Left ventricle myocardium inferior (tissue), 1 donor: ENCODE data around the gene XG. TPM values are rescaled to one million over a fixed set of nuclear protein-coding genes. Genes with fewer than 3 reads are reported as not detected.
A peak's percentile ranks its signal among the peaks of the same experiment; 100 is the strongest.
"Not testable (repeated sequence)": the region's sequence is repeated elsewhere in the genome, so short reads cannot be mapped to it uniquely, and the experiment has no call there.

ENCODE experiments used
- DNase-seq: peaks from one replicate; pipeline ENCODE4 v3.0.0-alpha.2; 2020
- H3K27ac ChIP-seq: fragments of 200-600 bp; replicated peaks from 2 replicates; pipeline ENCODE4 v1.8.0; 2021
- H3K27me3 ChIP-seq: fragments of 200-600 bp; 2 replicates; pipeline ENCODE4 v1.8.0; 2021; ENCODE audit warnings: low read depth
- H3K36me3 ChIP-seq: fragments of 200-600 bp; 2 replicates; pipeline ENCODE4 v1.8.0; 2021
- H3K4me1 ChIP-seq: fragments of 200-600 bp; 2 replicates; pipeline ENCODE4 v1.8.0; 2021
- H3K4me3 ChIP-seq: fragments of 200-600 bp; 2 replicates; pipeline ENCODE4 v1.8.0; 2021; ENCODE audit warnings: mild to moderate bottlenecking, moderate library complexity
- H3K9me3 ChIP-seq: fragments of 200-600 bp; replicated peaks from 2 replicates; pipeline ENCODE4 v1.8.0; 2021
- intact Hi-C: fragments of 100-400 bp; cut with micrococcal nuclease; formaldehyde crosslinking; loops from one replicate; pipeline ENCODE4 v1.11.0; 2022
- long read RNA-seq: library from polyadenylated mRNA; unstranded; transcript quantifications from one replicate; pipeline ENCODE4 v2.0.0, GENCODE V29; 2021
- total RNA-seq: library from RNA; stranded (reverse); fragmentation: NEBNext Ultra II Directional; extraction: Animal tissue kit (Norgen Biotek cat#: 25700); gene quantifications from one replicate; pipeline ENCODE4 v1.2.1, GENCODE V29; 2021
- TF ChIP-seq, protein P1 (sequence below): fragments of 200-600 bp; IDR thresholded peaks from 2 replicates; pipeline ENCODE4 v1.8.0; 2021; ENCODE audit warnings: antibody characterized with exemption, mild to moderate bottlenecking, borderline replicate concordance
- donor health status: DM: no; HTN: yes; CAD: no; lungs with severe emphysema.

The XG gene, protein sequence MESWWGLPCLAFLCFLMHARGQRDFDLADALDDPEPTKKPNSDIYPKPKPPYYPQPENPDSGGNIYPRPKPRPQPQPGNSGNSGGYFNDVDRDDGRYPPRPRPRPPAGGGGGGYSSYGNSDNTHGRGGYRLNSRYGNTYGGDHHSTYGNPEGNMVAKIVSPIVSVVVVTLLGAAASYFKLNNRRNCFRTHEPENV
- total RNA-seq = 0.63 TPM
- long read RNA-seq, partial matches to known transcripts = 0 of 2 reads
- long read RNA-seq, other reads (novel, unspliced or antisense) = 0 of 2 reads

DNA sequence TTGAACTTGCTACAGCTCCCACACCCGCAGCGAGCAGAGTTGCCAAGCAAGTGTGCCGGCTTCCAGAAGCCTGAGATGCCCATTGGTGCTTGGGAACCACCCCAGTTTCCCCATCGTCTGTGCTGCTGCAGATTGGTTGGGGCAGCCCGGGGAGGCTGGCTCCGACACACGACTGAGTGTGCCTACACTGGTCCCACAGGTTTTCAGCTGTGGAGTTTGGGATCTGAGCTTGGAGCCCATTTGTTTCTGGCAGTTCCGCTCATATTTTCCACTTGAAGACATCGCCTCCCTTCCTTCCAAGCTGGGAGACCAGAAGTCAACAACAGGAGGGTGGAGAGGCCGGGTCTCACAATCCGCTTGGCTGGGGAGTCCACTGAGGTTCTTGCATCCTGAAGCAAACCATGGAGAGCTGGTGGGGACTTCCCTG, at the start of gene XG:
Gene XG (plus strand): TSS at position 167 of the 427 bp plus-strand sequence. CDS start 235 bp downstream, at position 402.
- H3K4me1 ChIP-seq, H3K27ac ChIP-seq, DNase-seq, H3K9me3 ChIP-seq, H3K4me3 ChIP-seq, H3K27me3 ChIP-seq, H3K36me3 ChIP-seq, intact Hi-C loops: not testable (repeated sequence)

DNA sequence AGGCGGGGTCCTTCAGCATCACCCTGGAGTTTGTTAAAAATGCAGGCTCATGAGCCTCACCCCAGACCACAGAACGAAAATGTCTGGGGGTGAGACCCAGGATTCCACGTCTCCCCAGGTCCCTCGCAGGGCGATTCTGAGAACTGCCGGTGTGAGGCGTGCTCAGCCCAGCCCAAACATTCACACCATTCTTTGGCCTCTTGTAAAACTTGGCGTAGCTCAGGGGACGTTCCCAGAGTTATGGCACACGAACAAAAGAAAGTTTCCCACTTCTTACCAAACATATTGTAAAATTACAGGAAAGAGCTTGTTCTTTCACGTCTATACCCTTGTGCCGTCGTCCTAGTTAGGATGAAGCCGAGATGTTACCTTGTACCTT, 47.9 kb upstream of the XG start:
- Histone ChIP-seq H3K4me1 (peaks cover 99% of the 10 kb centered on the region), H3K4me3 (peak overlapping the region; percentile 2), H3K9me3 (no peaks in the 10 kb centered on the region), H3K27me3 (no peaks in the 10 kb centered on the region), H3K27ac (peak overlapping the region; percentile 91), H3K36me3 (no peaks in the 10 kb centered on the region)
- TF ChIP-seq, protein P1, sequence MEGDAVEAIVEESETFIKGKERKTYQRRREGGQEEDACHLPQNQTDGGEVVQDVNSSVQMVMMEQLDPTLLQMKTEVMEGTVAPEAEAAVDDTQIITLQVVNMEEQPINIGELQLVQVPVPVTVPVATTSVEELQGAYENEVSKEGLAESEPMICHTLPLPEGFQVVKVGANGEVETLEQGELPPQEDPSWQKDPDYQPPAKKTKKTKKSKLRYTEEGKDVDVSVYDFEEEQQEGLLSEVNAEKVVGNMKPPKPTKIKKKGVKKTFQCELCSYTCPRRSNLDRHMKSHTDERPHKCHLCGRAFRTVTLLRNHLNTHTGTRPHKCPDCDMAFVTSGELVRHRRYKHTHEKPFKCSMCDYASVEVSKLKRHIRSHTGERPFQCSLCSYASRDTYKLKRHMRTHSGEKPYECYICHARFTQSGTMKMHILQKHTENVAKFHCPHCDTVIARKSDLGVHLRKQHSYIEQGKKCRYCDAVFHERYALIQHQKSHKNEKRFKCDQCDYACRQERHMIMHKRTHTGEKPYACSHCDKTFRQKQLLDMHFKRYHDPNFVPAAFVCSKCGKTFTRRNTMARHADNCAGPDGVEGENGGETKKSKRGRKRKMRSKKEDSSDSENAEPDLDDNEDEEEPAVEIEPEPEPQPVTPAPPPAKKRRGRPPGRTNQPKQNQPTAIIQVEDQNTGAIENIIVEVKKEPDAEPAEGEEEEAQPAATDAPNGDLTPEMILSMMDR = peak; percentile 60
- peak; percentile 47 for DNase-seq
- intact Hi-C loops = no loop called here

DNA sequence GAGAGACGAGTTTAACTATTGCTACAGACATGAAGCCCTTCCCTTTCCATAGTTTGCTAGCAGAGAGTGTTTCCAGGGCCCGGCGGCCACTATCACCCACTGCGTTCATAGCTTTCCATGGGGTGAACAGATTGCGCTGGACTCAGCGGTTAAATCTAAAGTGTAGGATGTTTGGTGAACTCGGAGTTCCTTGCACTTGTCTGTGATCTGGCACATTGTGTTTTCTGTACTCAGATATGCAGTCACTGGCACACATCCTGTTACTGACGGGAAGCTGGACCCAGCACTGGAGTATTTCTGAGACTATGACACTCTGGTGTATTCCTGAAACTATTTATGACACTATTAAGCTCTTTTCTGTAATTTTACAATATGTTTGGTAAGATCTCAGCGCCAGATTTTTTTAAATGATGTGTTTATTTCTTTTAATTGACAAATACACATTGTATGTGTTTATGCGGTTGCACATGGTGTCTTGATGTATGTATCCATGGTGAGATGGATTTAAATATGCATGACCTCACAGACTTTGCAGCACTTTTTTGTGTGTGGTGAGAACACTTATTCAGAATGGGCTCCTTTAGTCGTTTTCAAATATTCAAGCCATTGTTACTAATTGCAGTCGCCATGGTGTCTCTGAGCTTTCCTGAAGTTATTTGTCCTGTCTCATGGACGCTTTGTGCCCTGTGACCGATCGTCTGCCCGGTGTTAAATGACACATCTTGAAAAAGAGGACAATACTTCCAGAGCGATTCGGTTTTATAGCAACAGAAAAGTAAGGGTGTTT, 46.6 kb upstream of the XG start:
- peaks cover 99% of the 10 kb centered on the region for H3K4me1 ChIP-seq
- H3K27me3 ChIP-seq = no peaks in the 10 kb centered on the region
- peak overlapping the region; percentile 91 for H3K27ac ChIP-seq
- peak overlapping the region; percentile 14 for H3K4me3 ChIP-seq
- TF ChIP-seq, protein P1 = no peak
- H3K36me3 ChIP-seq = no peaks in the 10 kb centered on the region
- intact Hi-C loops = no loop called here
- H3K9me3 ChIP-seq = no peaks in the 10 kb centered on the region
- peak; percentile 61 for DNase-seq

DNA sequence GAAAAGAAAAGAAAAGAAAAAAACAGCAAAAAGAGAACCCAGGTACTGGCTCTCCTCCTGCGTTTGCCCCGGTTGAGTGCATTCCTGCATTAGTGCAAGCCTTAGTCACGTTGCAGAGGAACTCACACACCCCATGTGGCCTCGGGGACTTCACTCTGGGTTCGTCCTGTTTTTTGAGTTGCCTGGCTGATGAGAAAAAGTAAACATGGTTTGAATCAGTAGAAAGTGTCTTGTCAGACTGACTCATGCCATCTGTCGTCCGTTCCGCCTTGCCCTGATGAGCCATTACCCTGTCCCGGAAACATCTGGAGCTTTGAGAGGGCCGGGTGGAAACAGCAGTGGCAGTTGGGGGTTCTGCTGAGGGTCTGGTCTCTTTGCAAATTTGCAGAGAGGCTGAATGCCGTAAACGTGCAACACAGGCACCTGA, 44.5 kb upstream of the XG start:
- H3K9me3 ChIP-seq = no peaks in the 10 kb centered on the region
- TF ChIP-seq, protein P1 = no peak
- H3K27ac ChIP-seq = peak overlapping the region; percentile 91
- peak overlapping the region; percentile 8 for H3K4me3 ChIP-seq
- intact Hi-C loops = no loop called here
- peaks cover 93% of the 10 kb centered on the region for H3K4me1 ChIP-seq
- no peaks in the 10 kb centered on the region for H3K27me3 ChIP-seq
- peak; percentile 42 for DNase-seq
- peaks cover 11% of the 10 kb centered on the region for H3K36me3 ChIP-seq

DNA sequence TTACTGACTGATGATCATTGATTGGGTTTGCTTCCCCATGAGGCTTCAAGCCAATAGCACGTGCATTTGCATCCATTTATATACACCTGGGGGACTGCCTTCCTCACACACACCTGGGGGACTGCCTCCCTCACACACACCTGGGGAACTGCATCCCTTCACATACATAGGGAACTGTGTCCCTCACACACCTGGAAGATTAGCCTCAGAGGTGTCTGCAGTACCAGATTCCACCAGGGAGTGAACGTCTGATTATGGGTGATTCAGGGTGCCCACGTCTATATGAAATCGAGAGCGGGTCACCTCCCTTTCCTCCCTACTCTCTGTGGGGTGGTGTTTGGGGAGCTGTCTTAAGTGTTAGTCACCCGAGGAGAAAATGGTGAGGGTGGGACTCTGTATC, 43.8 kb upstream of the XG start:
- no peak for DNase-seq
- peaks cover 86% of the 10 kb centered on the region for H3K4me1 ChIP-seq
- H3K36me3 ChIP-seq = peaks cover 17% of the 10 kb centered on the region
- peak overlapping the region; percentile 91 for H3K27ac ChIP-seq
- TF ChIP-seq, protein P1 = no peak
- H3K4me3 ChIP-seq = peak overlapping the region; percentile 8
- H3K9me3 ChIP-seq = no peaks in the 10 kb centered on the region
- intact Hi-C loops = no loop called here
- H3K27me3 ChIP-seq = no peaks in the 10 kb centered on the region
